HUDEP-2 (cell line): Measurements from ENCODE around the gene RSPH9.
A peak's percentile ranks its signal among the peaks of the same experiment; 100 is the strongest.

Source experiments
- DNase-seq, 76 experiments: peaks; one replicate each; lab custom pipeline; 2025; ENCODE audit not compliant: unreplicated experiment in 76 of 76; lab: John Stamatoyannopoulos, UW

Gene RSPH9

DNA sequence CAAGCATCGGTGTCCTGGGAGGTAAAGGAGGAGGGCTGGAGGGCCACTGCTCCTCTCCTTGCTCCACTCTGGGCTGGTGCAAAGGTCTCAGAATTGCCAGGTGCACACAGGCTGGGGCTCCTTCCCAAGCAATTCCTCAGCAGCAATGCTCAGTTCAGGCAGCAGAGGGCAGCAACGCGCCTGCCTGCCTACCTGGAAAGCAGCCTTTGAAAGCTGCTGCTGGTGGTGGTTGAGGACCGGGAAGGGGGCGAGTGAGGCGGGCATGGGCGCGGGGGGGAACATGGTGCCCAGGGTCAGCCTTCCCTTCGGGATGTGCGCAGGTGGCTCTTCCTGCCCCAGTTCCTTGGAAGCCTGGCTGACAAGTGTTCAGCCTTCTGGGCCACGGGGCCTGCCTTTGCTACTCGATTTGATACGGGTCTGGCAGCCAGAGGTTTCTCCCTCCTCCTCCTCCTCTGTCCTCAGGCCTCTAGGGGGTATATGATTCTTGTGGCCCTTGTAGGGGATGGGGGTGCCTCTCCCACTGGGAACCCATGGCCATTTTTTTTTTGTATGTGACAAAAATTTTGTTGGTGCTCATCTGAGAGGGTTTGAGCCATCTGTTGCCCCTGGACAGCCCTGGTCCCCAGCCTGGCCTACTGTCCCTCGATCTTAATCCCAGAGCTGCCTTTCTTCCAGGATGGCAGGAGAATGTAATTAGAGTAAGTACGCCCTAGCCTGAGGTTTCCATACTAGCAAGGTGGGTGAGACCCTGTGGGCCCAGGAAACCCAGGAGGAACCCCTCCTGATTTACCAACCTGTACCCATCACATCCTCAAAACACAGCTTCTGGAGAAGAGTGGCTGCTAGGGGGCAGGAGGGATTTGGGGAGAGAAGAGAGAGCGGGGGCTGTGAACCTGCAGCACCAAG, 22.7 kb downstream of the RSPH9 start:
- peak in 70 of 76 experiments; percentile 23 to 97 (median 68) for DNase-seq

DNA sequence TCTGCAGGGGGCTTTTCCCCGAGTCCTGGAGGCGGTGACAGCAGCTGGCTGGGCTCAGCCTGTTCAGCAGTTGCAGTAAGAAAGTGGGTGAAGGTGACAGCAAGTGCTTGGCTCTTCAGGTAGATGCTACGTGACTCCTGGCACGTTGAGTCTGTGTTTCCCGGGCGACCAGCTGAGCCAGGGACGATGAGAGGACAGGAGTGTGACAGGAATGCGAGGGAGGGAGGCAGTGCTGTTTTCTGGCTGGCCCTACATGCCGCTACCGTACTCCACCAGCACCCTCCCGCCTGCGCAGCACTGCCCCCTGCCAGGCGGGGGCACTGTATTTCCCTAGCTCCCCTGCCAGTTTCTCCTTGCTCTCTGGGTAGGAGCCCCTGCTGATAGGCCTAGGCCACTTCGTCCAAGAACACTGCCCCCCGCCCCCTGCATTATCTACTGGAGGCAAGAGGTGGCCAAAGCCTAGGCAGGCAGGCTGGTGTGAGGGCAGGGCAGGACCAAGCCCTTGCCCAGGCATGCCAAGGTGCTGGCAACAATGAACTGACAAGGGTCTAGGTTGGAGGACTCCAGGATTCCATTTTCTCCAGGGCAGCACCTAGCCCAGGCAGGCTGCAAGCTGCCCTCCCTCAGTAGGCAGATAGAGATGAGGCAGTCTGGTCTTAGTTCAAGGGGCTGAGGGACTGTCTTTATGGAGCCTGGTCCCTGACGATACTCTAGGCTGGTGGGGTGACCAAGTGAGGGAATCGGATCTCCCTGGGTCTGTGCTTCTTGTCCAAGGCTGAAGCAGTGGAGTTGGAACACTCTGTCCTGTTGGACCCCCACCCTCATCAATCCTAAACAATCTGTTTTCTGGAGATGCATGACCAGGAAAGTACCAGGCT, 23.6 kb downstream of the RSPH9 start:
- peak in 74 of 76 experiments; percentile 41 to 90 (median 77) for DNase-seq

- DNase-seq, result peak in 2 of 76 experiments; percentile 24 to 46
Measured at GRCh38 chr6:43669050-43669921, 24.4 kb downstream of the RSPH9 start.

DNA sequence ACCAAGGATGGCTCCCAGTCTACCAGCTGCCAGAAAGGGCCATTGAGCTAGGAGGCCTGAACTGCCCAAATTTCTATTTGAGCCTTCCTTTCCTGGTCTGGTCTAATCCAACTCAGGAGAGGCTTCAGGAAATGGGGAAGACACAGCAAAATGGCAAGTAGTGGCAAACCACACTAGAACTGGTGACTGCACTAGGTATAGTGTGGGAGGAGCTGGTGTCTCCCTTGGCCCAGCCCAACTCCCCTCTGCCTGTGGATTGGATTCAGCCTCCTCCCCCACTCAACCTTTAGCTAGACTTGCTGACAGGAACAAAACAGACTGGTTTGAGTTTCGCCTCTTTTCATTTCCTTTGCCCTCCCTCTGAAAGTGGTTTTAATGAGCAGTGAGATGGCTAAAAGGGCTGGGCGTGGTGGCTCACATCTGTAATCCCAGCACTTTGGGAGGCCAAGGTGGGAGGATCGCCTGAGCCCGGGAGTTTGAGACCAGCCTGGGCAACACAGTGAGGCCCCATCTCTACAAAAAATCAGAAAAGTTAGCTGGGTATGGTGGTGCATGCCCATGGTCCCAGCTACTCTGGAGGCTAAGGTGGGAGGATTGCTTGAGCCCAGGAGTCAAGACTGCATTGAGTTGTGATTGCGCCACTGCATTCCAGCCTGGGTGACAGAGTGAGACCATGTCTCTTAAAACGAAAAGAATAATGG, 25.2 kb downstream of the RSPH9 start:
- peak in 20 of 76 experiments; percentile 8 to 57 (median 34) for DNase-seq

DNA sequence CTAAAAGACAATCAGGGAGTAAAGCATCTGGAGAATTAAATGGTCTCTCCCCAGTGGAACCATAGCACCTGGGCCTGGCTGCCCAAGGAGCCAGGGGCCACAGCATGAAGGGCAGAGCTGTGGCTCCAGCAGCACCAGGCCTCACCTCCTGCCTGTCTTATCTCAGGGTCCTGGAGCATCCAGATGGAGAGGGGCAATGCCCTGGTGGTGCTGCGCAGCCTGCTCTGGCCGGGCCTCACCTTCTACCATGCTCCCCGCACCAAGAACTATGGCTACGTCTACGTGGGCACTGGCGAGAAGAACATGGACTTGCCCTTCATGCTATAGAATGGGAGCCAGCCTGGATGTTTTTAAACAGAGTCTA, 25.8 kb downstream of the RSPH9 start:
- DNase-seq, result no peak

- DNase-seq, result peak in 1 of 76 experiments; percentile 4
Measured at GRCh38 chr6:43671011-43671800, 26.4 kb downstream of the RSPH9 start.

GRCh38 chr6:43671801-43672690, 27.2 kb downstream of the RSPH9 start:
- DNase-seq, result no peak

DNA sequence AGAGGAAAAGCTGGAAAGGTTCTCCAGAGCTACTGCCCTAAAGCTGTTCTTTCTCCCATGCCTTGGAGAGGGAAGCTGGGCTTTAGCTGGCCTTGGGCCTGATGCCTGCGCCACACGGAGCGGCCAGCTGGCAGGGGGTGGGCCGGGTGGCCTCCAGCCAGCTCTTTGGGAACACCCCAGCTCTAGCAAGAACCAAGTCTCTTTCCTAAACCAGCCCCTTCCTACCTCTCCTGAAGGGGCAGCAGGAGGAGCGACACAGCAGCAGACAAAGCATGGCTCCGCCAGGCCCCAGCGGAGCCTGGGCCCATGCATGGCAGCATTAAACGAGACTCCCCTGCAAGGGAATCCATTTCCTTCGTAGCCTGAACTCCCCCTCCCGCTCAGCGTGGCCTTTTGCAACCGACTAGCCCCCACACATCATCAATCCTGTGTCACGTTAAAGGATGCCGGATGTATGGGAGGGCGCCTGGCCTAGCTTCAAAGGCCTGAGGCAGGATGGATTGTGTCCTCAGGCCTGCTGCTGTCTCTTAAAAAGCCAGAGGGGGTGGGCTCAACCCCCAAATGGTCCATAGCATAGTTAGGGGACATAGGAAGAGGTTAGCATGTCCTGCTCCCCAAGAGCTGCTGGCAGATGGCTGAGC, 28.7 kb downstream of the RSPH9 start:
- DNase-seq, result no peak

DNA sequence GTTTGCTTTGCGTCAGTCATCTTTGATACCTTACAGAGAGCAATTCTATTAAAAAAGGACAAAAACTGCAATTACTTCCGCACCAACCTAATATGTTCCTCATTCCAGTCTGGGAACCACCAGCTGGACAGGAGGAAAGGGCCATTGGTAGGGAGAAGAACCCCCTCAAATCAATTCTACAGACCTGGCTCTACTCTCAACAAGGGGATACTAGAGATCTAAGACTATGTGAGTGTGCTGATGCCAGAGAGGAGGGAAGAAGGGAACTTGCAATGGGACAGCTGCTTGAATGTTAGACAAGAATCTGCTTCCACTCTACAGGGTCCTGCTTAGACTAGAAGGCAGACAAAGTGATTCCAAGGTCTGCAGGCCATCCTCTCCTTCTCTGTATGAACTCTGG, 29.5 kb downstream of the RSPH9 start:
- DNase-seq, result no peak

DNA sequence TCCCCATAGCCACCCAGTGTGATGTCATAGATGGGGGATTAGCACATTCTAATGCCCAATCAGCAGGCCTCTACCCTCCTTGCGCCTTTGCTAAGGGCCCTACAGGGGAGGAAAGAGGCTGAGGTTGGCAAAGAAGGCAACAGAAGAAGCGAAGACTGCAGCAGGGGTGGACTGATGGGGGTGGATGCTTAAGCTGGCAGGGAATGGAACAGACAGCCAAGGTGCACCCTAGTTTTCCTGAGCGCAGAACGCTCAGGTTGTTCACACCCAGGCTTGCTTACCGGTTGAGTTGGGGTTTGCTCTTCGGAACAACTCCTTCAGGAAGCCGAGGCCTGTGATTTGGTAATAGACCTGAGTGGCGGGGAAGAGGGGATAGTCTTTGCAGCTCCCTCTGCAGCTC, 30.1 kb downstream of the RSPH9 start:
- DNase-seq, result no peak

DNA sequence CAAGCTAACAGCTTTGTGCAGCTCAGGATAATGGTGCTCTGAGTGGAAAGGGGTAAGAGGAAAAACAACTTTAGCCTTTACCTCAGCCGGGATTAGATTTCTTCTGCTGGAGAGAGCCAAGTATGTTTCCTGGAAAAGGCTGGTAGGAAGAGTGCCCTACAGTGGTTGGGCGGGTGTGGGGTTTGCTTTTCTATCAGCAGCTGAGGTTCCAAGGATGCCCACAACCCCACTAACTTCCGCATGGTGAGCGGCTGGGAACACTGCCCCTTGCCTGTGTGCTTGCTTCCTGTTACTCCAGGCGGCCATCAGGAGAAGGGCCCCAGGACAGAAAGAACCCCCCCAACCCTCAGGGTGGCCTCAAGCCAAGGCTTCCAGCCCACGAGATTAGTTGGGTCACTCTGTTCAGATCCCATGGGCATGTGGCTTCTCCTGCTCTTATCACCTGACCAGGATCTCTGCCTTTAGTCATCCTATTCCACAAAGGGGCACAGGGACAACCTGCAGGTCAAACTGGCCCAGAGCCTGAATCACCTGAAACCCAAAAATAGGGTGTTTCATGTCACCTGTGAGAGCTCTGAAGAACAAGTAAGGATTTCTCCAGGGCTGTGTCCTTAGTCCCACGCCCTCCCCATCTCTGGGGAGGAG, 32.2 kb downstream of the RSPH9 start:
- DNase-seq, result no peak

GRCh38 chr6:43677759-43678158, 32.9 kb downstream of the RSPH9 start:
- no peak for DNase-seq

GRCh38 chr6:43678341-43678740, 33.5 kb downstream of the RSPH9 start:
- DNase-seq, result no peak

DNA sequence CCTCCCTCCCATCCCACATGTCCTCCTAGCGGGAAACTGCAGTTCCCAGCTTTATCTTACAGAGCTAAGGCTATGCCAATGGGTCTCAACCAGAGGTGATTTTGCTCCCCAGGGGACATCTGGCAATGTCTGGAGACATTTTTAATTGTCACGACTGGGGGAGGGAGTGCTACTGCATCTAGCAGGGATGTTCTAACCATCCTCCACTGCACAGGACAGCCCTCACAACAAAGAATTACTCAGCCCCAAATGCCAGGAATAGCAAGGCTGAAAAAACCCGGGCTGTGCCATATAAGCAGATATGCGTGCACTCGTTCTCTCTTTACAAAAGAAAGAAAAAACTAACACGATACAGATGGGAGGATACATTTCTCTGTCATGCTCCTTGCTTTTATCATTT, 34.2 kb downstream of the RSPH9 start:
- DNase-seq, result no peak

DNA sequence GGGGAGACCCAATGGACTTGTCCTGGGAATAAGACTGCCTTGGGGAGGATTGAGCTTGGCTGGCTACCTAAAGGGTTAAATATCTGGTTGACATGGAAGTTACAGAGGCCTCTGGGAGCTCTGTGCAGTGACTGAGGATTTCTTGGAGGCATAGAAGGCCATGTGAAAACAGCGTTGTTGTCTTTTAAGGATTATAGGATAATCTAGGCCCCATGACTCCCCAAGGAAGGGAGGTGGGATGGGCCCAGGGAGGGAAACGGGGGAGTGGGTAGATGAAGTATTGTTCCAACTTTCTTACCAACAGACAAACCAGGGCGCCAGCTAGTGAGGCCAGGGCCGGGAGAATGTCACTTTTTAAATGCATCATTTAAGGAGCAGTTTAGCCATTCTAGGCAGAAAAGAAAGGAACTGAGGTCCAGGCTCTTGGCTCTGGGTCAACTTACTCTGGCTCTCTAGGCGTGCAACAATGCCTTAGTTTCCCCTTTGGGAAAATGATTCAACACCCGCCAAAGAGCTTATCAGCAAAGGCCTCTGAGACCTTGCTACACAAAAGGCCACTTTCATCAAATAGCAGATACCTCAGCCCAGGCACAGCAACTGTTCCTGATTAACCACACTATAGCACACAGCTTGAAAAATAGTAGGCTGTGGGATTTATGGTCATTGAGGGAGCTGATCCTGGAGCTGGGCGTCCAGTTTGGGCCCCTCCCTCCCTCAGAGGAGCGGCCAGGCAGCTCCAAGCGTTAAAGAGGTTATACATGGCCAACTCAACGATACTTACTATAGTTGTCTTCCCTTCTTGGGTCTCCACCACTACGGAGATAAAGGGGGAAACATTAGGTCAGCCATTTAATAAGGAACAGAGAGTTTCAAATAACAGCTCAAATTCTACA, 35.7 kb downstream of the RSPH9 start:
- no peak for DNase-seq

- no peak for DNase-seq
Measured at GRCh38 chr6:43681303-43681702, 36.5 kb downstream of the RSPH9 start.
